Measurements from ENCODE around the gene CDCA3. TPM values are rescaled to one million over a fixed set of nuclear protein-coding genes. Genes with fewer than 3 reads are reported as not detected.

The CDCA3 gene
- total RNA-seq, 2 experiments from 2014 or later, result 87.8 to 99.7 TPM

DNA sequence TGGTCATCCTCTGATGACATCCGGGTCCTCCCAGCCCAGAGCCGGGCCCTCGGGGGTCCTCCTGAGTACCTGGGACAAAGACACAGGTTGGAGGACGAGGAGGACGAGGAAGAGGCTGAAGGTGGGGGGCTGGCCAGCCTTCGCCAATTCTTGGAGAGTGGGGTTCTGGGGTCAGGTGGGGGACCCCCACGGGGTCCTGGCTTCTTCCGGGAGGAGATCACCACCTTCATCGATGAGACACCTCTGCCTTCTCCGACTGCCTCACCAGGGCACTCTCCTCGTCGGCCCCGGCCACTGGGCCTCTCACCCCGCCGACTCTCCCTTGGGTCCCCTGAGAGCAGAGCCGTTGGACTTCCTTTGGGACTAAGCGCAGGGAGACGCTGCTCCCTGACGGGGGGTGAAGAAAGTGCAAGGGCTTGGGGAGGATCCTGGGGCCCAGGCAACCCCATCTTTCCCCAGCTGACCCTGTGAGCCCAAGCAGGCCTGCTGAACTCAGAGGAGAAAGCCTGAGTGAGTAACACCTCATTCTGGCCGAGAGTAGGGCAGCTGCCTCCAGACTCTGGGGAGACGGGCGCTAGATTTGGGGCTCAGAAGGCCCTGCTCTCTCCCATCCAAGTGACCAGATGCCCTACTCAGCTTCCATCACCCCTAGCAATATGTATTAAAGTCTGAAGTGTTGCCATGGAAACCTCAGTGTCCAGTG lies 24.2 kb downstream of the CDCA3 start:
- Mint-ChIP-seq H3K9me3 (ENCODE audit: low read depth) (no peaks in the 10 kb centered on the region), H3K4me1 (peaks cover 27% of the 10 kb centered on the region), H3K27me3 (peaks cover 33% of the 10 kb centered on the region), H3K27ac (no peak overlapping the region), H3K4me3 (peak overlapping the region; percentile 30), H3K36me3 (ENCODE audit: low read depth) (no peaks in the 10 kb centered on the region)
- DNase-seq (peak; percentile 18), ATAC-seq (no peak)
- ChIA-PET POLR2A (interaction anchor here (0.6 kb wide), 1 partner anchor 138 kb away, joined by 3 read pairs; the partner anchor contains the start of gene ZNF384), CTCF (interaction anchor here (0.6 to 7.0 kb wide), 9 partner anchors 7 to 259 kb away, joined by 3 to 55 read pairs (median 4); partner anchors contain the start of genes CDCA3, MLF2, NOP2 and USP5)
- intact Hi-C loops (cut with DNase I, micrococcal nuclease), result loop anchor here in 1 of 2 experiments (5.0 kb wide), 2 partner anchors 35 to 220 kb away; partner anchors contain the start of gene CHD4

GRCh38 chr12:6826125-6826733 lies 24.9 kb downstream of the CDCA3 start:
- Mint-ChIP-seq H3K9me3 (ENCODE audit: low read depth) (no peaks in the 10 kb centered on the region), H3K27me3 (peaks cover 35% of the 10 kb centered on the region), H3K4me3 (no peak overlapping the region), H3K27ac (no peak overlapping the region), H3K4me1 (peaks cover 30% of the 10 kb centered on the region), H3K36me3 (ENCODE audit: low read depth) (no peaks in the 10 kb centered on the region)
- ChIA-PET POLR2A (no interaction called here), CTCF (interaction anchor here (0.6 to 7.0 kb wide), 14 partner anchors 7 to 258 kb away, joined by 3 to 55 read pairs (median 4); partner anchors contain the start of genes CDCA3, MLF2, NOP2 and SPSB2)
- ATAC-seq (no peak), DNase-seq (no peak)
- intact Hi-C loops (cut with DNase I, micrococcal nuclease), result loop anchor here in 1 of 2 experiments (5.0 kb wide), 2 partner anchors 34 to 219 kb away; partner anchors contain the start of gene CHD4

GRCh38 chr12:6825398-6826124 lies 25.5 kb downstream of the CDCA3 start:
- Mint-ChIP-seq H3K4me1 (peaks cover 36% of the 10 kb centered on the region), H3K27me3 (peaks cover 32% of the 10 kb centered on the region), H3K4me3 (no peak overlapping the region), H3K27ac (peak overlapping the region; percentile 16), H3K36me3 (ENCODE audit: low read depth) (peaks cover 1% of the 10 kb centered on the region), H3K9me3 (ENCODE audit: low read depth) (no peaks in the 10 kb centered on the region)
- ChIA-PET CTCF (interaction anchor here (0.6 to 7.0 kb wide), 29 partner anchors 8 to 423 kb away, joined by 3 to 55 read pairs (median 4); partner anchors contain the start of genes CDCA3, COPS7A, MLF2 and NOP2), POLR2A (no interaction called here)
- DNase-seq (peak; percentile 91), ATAC-seq (peak; percentile 64)
- intact Hi-C loops (cut with DNase I, micrococcal nuclease), result loop anchor here (1.0 to 5.0 kb wide), 7 partner anchors 33 to 218 kb away; partner anchors contain the start of genes MLF2 (in 2 of the 2), CHD4 (in 1 of the 2) and ZNF384 (in 1 of the 2)

DNA sequence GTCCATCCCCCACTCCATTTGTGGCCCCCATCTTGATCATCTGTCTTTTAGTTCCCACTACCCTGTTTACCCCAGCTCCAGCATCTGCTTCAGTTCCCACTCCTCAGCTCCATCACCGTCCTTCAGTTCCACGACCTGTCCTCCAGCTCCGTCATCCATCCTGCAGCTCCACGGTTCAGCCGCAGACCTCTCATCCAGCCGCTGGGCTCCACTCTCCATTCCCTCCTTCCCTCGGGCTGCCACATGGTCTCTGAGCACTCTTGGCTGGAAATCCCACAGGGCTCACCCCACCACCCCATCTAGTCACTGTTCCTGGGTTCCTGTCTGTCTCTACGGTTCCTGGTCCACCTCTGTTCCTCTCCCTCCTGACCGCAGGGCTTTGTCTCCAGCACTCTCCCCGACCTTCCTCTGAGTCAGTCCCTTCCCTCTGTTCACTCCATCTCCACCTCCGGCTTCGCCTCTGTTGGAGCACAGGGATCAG lies 26.1 kb downstream of the CDCA3 start:
- no peak for DNase-seq
- H3K4me1 Mint-ChIP-seq, result peaks cover 39% of the 10 kb centered on the region
- CTCF ChIA-PET, result interaction anchor here (0.6 to 7.0 kb wide), 22 partner anchors 9 to 216 kb away, joined by 3 to 55 read pairs (median 4); partner anchors contain the start of genes CDCA3, COPS7A, MLF2 and PTMS
- no peak for ATAC-seq
- H3K4me3 Mint-ChIP-seq, result no peak overlapping the region
- POLR2A ChIA-PET, result no interaction called here
- no peak overlapping the region for H3K27ac Mint-ChIP-seq
- peaks cover 32% of the 10 kb centered on the region for H3K27me3 Mint-ChIP-seq
- H3K9me3 Mint-ChIP-seq (ENCODE audit: low read depth), result no peaks in the 10 kb centered on the region
- intact Hi-C loops (cut with DNase I, micrococcal nuclease), result loop anchor here (1.0 to 5.0 kb wide), 7 partner anchors 33 to 218 kb away; partner anchors contain the start of genes MLF2 (in 2 of the 2), CHD4 (in 1 of the 2) and ZNF384 (in 1 of the 2)
- H3K36me3 Mint-ChIP-seq (ENCODE audit: low read depth), result peaks cover 3% of the 10 kb centered on the region

DNA sequence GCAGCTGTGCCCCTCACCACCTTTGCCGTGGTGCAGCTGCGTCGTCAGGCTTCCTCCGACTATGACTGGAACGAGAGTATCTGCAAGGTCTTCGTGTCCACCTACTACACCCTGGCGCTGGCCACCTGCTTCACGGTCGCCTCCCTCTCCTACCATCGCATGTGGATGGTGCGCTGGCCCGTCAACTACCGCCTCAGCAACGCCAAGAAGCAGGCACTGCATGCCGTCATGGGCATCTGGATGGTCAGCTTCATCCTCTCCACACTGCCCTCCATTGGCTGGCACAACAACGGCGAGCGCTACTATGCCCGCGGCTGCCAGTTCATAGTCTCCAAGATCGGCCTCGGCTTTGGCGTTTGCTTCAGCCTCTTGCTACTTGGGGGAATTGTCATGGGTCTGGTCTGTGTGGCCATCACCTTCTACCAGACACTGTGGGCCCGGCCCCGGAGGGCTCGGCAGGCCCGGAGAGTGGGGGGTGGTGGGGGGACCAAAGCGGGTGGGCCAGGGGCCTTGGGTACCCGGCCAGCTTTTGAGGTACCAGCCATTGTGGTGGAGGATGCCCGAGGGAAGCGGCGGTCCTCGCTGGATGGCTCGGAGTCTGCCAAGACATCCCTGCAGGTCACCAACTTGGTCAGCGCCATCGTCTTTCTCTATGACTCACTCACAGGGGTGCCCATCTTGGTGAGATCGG lies 26.9 kb downstream of the CDCA3 start:
- Mint-ChIP-seq H3K36me3 (ENCODE audit: low read depth) (peaks cover 8% of the 10 kb centered on the region), H3K27me3 (peaks cover 32% of the 10 kb centered on the region), H3K27ac (no peak overlapping the region), H3K4me3 (no peak overlapping the region), H3K9me3 (ENCODE audit: low read depth) (no peaks in the 10 kb centered on the region), H3K4me1 (peaks cover 34% of the 10 kb centered on the region)
- CTCF ChIA-PET, result interaction anchor here (0.7 to 7.0 kb wide), 18 partner anchors 9 to 216 kb away, joined by 3 to 55 read pairs (median 4); partner anchors contain the start of genes COPS7A, MLF2, PTMS and TPI1
- POLR2A ChIA-PET, result no interaction called here
- intact Hi-C loops (cut with DNase I, micrococcal nuclease), result no loop called here
- DNase-seq, result no peak
- ATAC-seq, result no peak

DNA sequence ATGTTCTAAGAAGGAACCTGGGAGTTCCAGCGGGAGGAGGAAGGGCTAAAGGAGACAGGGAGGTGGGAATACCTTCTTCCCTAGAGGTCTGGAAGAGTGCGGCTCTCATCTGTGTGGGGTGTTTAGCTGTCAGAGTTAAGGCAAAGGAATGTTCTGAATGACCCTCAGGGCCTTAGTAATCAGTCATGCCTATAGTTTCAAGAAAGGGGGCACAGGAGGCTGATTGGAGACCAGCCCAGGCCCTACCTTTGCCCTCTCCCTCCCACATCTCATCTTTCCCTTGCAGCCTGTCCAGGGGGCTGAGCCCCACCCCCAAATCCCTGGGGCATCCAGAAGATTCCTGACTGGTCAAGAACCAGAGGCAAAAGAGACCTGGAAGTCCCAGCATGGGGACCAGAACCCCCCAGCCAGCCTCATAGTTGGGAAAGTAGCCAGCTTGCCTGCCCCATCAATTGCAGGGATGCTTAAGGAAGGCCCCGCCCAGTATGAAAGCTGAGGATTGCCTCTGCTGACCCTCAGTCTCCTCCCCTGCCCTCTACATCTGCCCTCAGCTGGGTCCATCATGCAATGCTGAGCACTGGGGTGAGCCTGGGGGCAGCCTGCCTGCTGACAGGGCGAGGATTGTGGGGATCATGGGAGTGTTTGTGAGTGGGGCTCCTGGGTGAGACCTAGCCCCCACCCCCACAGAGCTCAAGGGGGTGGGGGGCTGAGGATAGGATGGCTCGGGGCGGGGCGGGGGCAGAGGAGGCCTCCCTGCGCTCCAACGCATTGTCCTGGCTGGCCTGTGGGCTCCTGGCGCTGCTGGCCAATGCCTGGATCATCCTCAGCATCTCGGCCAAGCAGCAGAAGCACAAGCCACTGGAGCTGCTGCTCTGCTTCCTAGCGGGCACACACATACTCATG lies 27.7 kb downstream of the CDCA3 start:
- Mint-ChIP-seq H3K9me3 (ENCODE audit: low read depth) (no peaks in the 10 kb centered on the region), H3K27me3 (peaks cover 28% of the 10 kb centered on the region), H3K27ac (no peak overlapping the region), H3K4me3 (no peak overlapping the region), H3K36me3 (ENCODE audit: low read depth) (peaks cover 10% of the 10 kb centered on the region), H3K4me1 (peaks cover 28% of the 10 kb centered on the region)
- DNase-seq (no peak), ATAC-seq (no peak)
- ChIA-PET POLR2A (interaction anchor here (0.6 kb wide), 1 partner anchor 283 kb away, joined by 3 read pairs; no protein-coding TSS in a partner anchor), CTCF (interaction anchor here (0.7 to 7.0 kb wide), 5 partner anchors 10 to 139 kb away, joined by 3 to 55 read pairs (median 20); partner anchors contain the start of genes MLF2 and TPI1)
- intact Hi-C loops (cut with DNase I, micrococcal nuclease), result no loop called here

DNA sequence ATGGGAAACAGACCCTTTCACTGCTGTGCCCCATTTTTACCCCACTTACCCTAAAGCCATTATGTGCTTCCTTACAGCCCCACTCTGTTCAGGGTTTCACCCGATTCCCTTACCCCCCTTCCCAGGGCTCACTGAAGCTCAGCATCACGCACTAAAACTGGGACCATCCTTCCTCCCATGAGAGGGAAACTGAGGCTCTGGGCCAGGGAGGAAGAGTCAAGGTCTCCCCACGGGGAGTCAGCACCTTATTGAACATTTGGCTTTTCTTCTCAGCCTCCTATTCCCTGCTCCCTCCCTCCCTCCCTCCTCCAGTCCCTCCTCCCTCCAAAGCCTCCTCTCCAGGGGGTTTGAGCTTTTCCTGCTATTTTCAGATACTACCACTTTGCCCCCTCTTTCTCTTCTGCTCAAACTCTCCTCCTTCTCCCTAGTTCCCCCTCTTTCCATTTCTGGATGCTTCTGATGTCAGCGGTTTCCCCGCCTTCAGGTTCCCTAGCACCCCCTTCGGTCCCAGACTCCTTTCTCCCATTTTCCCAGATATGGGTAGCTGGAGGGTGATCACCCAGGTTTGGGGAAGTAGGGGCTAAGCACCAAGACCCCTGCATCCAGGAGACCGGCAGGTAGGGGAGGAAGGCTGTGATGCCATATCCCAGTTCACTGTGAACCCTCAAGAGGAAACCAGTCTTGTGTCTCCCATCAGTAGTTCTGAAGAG lies 28.5 kb downstream of the CDCA3 start:
- no peak for ATAC-seq
- POLR2A ChIA-PET, result interaction anchor here (0.6 kb wide), 1 partner anchor 282 kb away, joined by 3 read pairs; no protein-coding TSS in a partner anchor
- Mint-ChIP-seq H3K4me3 (no peak overlapping the region), H3K36me3 (ENCODE audit: low read depth) (peaks cover 17% of the 10 kb centered on the region), H3K27me3 (peaks cover 25% of the 10 kb centered on the region), H3K27ac (no peak overlapping the region), H3K4me1 (peaks cover 25% of the 10 kb centered on the region), H3K9me3 (ENCODE audit: low read depth) (no peaks in the 10 kb centered on the region)
- intact Hi-C loops (cut with DNase I, micrococcal nuclease), result no loop called here
- CTCF ChIA-PET, result interaction anchor here (0.5 to 7.0 kb wide), 3 partner anchors 11 to 88 kb away, joined by 3 to 55 read pairs (median 20); partner anchors contain the start of gene MLF2
- DNase-seq, result no peak

- CTCF ChIA-PET, result interaction anchor here (0.5 to 7.0 kb wide), 7 partner anchors 12 to 257 kb away, joined by 3 to 55 read pairs (median 3); partner anchors contain the start of gene MLF2
- H3K9me3 Mint-ChIP-seq (ENCODE audit: low read depth), result no peaks in the 10 kb centered on the region
- peaks cover 20% of the 10 kb centered on the region for H3K27me3 Mint-ChIP-seq
- POLR2A ChIA-PET, result interaction anchor here (0.5 to 1.0 kb wide), 3 partner anchors 10 to 190 kb away, joined by 3 to 6 read pairs (median 3); no protein-coding TSS in a partner anchor
- intact Hi-C loops (cut with DNase I, micrococcal nuclease), result no loop called here
- H3K4me1 Mint-ChIP-seq, result peaks cover 20% of the 10 kb centered on the region
- DNase-seq (peak; percentile 43), ATAC-seq (peak; percentile 13)
- peak within 1 kb of the TSS; percentile 33 for H3K27ac Mint-ChIP-seq
- peaks cover 22% of the 10 kb centered on the region for H3K36me3 Mint-ChIP-seq (ENCODE audit: low read depth)
- peak within 1 kb of the TSS; percentile 38 for H3K4me3 Mint-ChIP-seq
Measured at GRCh38 chr12:6821591-6822425, 29.3 kb downstream of the CDCA3 start, which contains the start of gene GPR162. Gene GPR162, plus strand, starts transcription at chr12:6821821. Its CDS starts 2,078 bp downstream, at chr12:6823899.

Measured in activated CD4-positive, alpha-beta T cell treated with anti-CD3 and anti-CD28 coated beads for 36 hours (primary cell).